B cell (primary cell): ENCODE results near the gene SDK1.

Source experiments
- CTCF ChIP-seq: fragments of 200-600 bp; IDR thresholded peaks from one replicate; pipeline ENCODE4 v1.8.0; 2022; ENCODE audit warnings: antibody characterized with exemption, mild to moderate bottlenecking
- EZH2 ChIP-seq: IDR thresholded peaks from 2 replicates; pipeline ENCODE4 v1.6.1; 2012; ENCODE audit warnings: borderline replicate concordance, low read depth, mild to moderate bottlenecking, moderate library complexity, low read length; ENCODE audit not compliant: insufficient read depth, poor library complexity, severe bottlenecking

- TF ChIP-seq CTCF = no peak
- no peak for TF ChIP-seq EZH2
Observed at GRCh38 chr7:4273566-4274230, 972.6 kb downstream of the SDK1 start.
